HAP-1 (cell line): ENCODE measurements around the gene SIGLEC5.
"Not testable (repeated sequence)": the region's sequence is repeated elsewhere in the genome, so short reads cannot be mapped to it uniquely, and the experiment has no call there.

ENCODE experiments used
- DNase-seq, 2 experiments: peaks; one replicate each; pipeline ENCODE4 v3.0.0-alpha.2; 2016 to 2020; ENCODE audit warnings: low spot score in 2 of 2
- H3K27me3 ChIP-seq: fragments of 250-450 bp; sonication (Bioruptor Pico); 2 replicates; pipeline ENCODE4 v1.5.1; 2020; ENCODE audit warnings: low read depth, mild to moderate bottlenecking, moderate library complexity
- H3K36me3 ChIP-seq: fragments of 250-450 bp; sonication (Bioruptor Pico); replicated peaks from 2 replicates; pipeline ENCODE4 v1.5.1; 2020; ENCODE audit warnings: mild to moderate bottlenecking
- H3K4me1 ChIP-seq: fragments of 250-450 bp; sonication (Bioruptor Pico); 2 replicates; pipeline ENCODE4 v1.5.1; 2020; ENCODE audit warnings: mild to moderate bottlenecking
- H3K4me3 ChIP-seq: fragments of 250-450 bp; sonication (Bioruptor Pico); 2 replicates; pipeline ENCODE4 v1.5.1; 2020; ENCODE audit warnings: mild to moderate bottlenecking, moderate library complexity
- H3K9me3 ChIP-seq: fragments of 250-450 bp; sonication (Bioruptor Pico); 2 replicates; pipeline ENCODE4 v1.5.1; 2020; ENCODE audit warnings: mild to moderate bottlenecking, moderate library complexity
- in situ Hi-C: fragments of 300-500 bp; cut with MboI; formaldehyde crosslinking; loops from 3 replicates; pipeline ENCODE4 v1.14.3; 2020; ENCODE audit warnings: low sequenced_read_pairs, inconsistent platforms, mixed read lengths

SIGLEC5 gene

GRCh38 chr19:51630315-51630714, at the start of gene SIGLEC5:
Gene SIGLEC5, minus strand, starts transcription at chr19:51630401. Its CDS starts 66 bp downstream, at chr19:51630335.
- not testable (repeated sequence) for H3K27me3 ChIP-seq

GRCh38 chr19:51676566-51677083, 46.4 kb upstream of the SIGLEC5 start:
- in situ Hi-C loops: no loop called here
- no peaks in the 10 kb centered on the region for H3K9me3 ChIP-seq
- peaks cover 4% of the 10 kb centered on the region; the same call in 1 of the 2 replicates for H3K27me3 ChIP-seq
- DNase-seq: no peak
- no peaks in the 10 kb centered on the region for H3K36me3 ChIP-seq
- no peak overlapping the region for H3K4me3 ChIP-seq
- H3K4me1 ChIP-seq: no peaks in the 10 kb centered on the region

More at GRCh38 chr19:51630315-51630714, at the start of gene SIGLEC5:
- in situ Hi-C loops, H3K4me3 ChIP-seq, DNase-seq, H3K36me3 ChIP-seq, H3K9me3 ChIP-seq, H3K4me1 ChIP-seq: not testable (repeated sequence)

GRCh38 chr19:51675911-51676565, 45.8 kb upstream of the SIGLEC5 start:
- in situ Hi-C loops, H3K9me3 ChIP-seq, H3K36me3 ChIP-seq, H3K4me3 ChIP-seq, H3K27me3 ChIP-seq, H3K4me1 ChIP-seq: not testable (repeated sequence)
- peak in 1 of 2 experiments; percentile 53 for DNase-seq

- Histone ChIP-seq H3K4me1 (no peaks in the 10 kb centered on the region), H3K27me3 (peaks cover 4% of the 10 kb centered on the region; the same call in 1 of the 2 replicates), H3K9me3 (no peaks in the 10 kb centered on the region), H3K4me3 (no peak overlapping the region), H3K36me3 (no peaks in the 10 kb centered on the region)
- no peak for DNase-seq
- in situ Hi-C loops: loop anchor here (25.0 kb wide), 2 partner anchors 206 to 506 kb away; partner anchors contain the start of gene SIGLEC8
These were observed 38.0 kb upstream of the SIGLEC5 start for GRCh38 chr19:51668216-51668615.

- DNase-seq: no peak
- no peak overlapping the region for H3K4me3 ChIP-seq
- in situ Hi-C loops: loop anchor here (25.0 kb wide), 2 partner anchors 203 to 503 kb away; partner anchors contain the start of gene SIGLEC8
These were observed 34.8 kb upstream of the SIGLEC5 start for GRCh38 chr19:51664997-51665396.

GRCh38 chr19:51664131-51664530, 33.9 kb upstream of the SIGLEC5 start:
- no peak for DNase-seq

More at GRCh38 chr19:51664997-51665396, 34.8 kb upstream of the SIGLEC5 start:
- Histone ChIP-seq H3K9me3 (no peaks in the 10 kb centered on the region), H3K27me3 (peaks cover 4% of the 10 kb centered on the region; the same call in 1 of the 2 replicates), H3K4me1 (no peaks in the 10 kb centered on the region), H3K36me3 (no peaks in the 10 kb centered on the region)

GRCh38 chr19:51663650-51664049, 33.4 kb upstream of the SIGLEC5 start:
- Histone ChIP-seq H3K4me1 (no peaks in the 10 kb centered on the region), H3K4me3 (no peak overlapping the region), H3K9me3 (no peaks in the 10 kb centered on the region), H3K27me3 (peaks cover 4% of the 10 kb centered on the region; the same call in 1 of the 2 replicates), H3K36me3 (no peaks in the 10 kb centered on the region)
- no peak for DNase-seq
- in situ Hi-C loops: loop anchor here (25.0 kb wide), 2 partner anchors 201 to 501 kb away; partner anchors contain the start of gene SIGLEC8

More at GRCh38 chr19:51664131-51664530, 33.9 kb upstream of the SIGLEC5 start:
- Histone ChIP-seq H3K36me3 (no peaks in the 10 kb centered on the region), H3K4me3 (no peak overlapping the region), H3K4me1 (no peaks in the 10 kb centered on the region), H3K9me3 (no peaks in the 10 kb centered on the region), H3K27me3 (peaks cover 4% of the 10 kb centered on the region; the same call in 1 of the 2 replicates)
- in situ Hi-C loops: loop anchor here (25.0 kb wide), 2 partner anchors 202 to 502 kb away; partner anchors contain the start of gene SIGLEC8

- H3K27me3 ChIP-seq: no peaks in the 10 kb centered on the region
- no peaks in the 10 kb centered on the region for H3K9me3 ChIP-seq
- H3K4me1 ChIP-seq: no peaks in the 10 kb centered on the region
- DNase-seq: peak; percentile 40 to 80
- H3K36me3 ChIP-seq: no peaks in the 10 kb centered on the region
- no peak overlapping the region for H3K4me3 ChIP-seq
- in situ Hi-C loops: loop anchor here (25.0 kb wide), 2 partner anchors 199 to 499 kb away; partner anchors contain the start of gene SIGLEC8
These were observed 30.9 kb upstream of the SIGLEC5 start for GRCh38 chr19:51660975-51661600.

GRCh38 chr19:51654783-51655182, 24.6 kb upstream of the SIGLEC5 start:
- H3K4me3 ChIP-seq: no peak overlapping the region
- H3K36me3 ChIP-seq: no peaks in the 10 kb centered on the region
- H3K4me1 ChIP-seq: no peaks in the 10 kb centered on the region
- no peak for DNase-seq
- in situ Hi-C loops: loop anchor here (25.0 kb wide), 2 partner anchors 192 to 492 kb away; partner anchors contain the start of gene SIGLEC8
- no peaks in the 10 kb centered on the region for H3K27me3 ChIP-seq
- H3K9me3 ChIP-seq: no peaks in the 10 kb centered on the region

GRCh38 chr19:51653162-51653561, 23.0 kb upstream of the SIGLEC5 start:
- Histone ChIP-seq H3K9me3 (no peaks in the 10 kb centered on the region), H3K4me1 (no peaks in the 10 kb centered on the region), H3K27me3 (no peaks in the 10 kb centered on the region), H3K4me3 (no peak overlapping the region), H3K36me3 (no peaks in the 10 kb centered on the region)
- in situ Hi-C loops: loop anchor here (25.0 kb wide), 2 partner anchors 191 to 491 kb away; partner anchors contain the start of gene SIGLEC8
- no peak for DNase-seq

- Histone ChIP-seq H3K4me1 (no peaks in the 10 kb centered on the region), H3K9me3 (no peaks in the 10 kb centered on the region), H3K27me3 (no peaks in the 10 kb centered on the region), H3K36me3 (no peaks in the 10 kb centered on the region), H3K4me3 (no peak overlapping the region)
- no peak for DNase-seq
- in situ Hi-C loops: loop anchor here (25.0 kb wide), 2 partner anchors 190 to 490 kb away; partner anchors contain the start of gene SIGLEC8
These were observed 22.1 kb upstream of the SIGLEC5 start for GRCh38 chr19:51652266-51652665.

- DNase-seq: no peak
- no peaks in the 10 kb centered on the region for H3K27me3 ChIP-seq
- H3K36me3 ChIP-seq: no peaks in the 10 kb centered on the region
- no peaks in the 10 kb centered on the region for H3K9me3 ChIP-seq
- in situ Hi-C loops: loop anchor here (25.0 kb wide), 2 partner anchors 189 to 489 kb away; partner anchors contain the start of gene SIGLEC8
- H3K4me3 ChIP-seq: no peak overlapping the region
- no peaks in the 10 kb centered on the region for H3K4me1 ChIP-seq
These were observed 21.1 kb upstream of the SIGLEC5 start for GRCh38 chr19:51651216-51651846.

- in situ Hi-C loops: no loop called here
- no peak overlapping the region for H3K4me3 ChIP-seq
- H3K27me3 ChIP-seq: no peaks in the 10 kb centered on the region
- H3K4me1 ChIP-seq: no peaks in the 10 kb centered on the region
- DNase-seq: no peak
- no peaks in the 10 kb centered on the region for H3K36me3 ChIP-seq
- no peaks in the 10 kb centered on the region for H3K9me3 ChIP-seq
These were observed 17.1 kb upstream of the SIGLEC5 start for GRCh38 chr19:51647318-51647717.
